ENCODE data around the gene LINC01488.

The LINC01488 gene

DNA sequence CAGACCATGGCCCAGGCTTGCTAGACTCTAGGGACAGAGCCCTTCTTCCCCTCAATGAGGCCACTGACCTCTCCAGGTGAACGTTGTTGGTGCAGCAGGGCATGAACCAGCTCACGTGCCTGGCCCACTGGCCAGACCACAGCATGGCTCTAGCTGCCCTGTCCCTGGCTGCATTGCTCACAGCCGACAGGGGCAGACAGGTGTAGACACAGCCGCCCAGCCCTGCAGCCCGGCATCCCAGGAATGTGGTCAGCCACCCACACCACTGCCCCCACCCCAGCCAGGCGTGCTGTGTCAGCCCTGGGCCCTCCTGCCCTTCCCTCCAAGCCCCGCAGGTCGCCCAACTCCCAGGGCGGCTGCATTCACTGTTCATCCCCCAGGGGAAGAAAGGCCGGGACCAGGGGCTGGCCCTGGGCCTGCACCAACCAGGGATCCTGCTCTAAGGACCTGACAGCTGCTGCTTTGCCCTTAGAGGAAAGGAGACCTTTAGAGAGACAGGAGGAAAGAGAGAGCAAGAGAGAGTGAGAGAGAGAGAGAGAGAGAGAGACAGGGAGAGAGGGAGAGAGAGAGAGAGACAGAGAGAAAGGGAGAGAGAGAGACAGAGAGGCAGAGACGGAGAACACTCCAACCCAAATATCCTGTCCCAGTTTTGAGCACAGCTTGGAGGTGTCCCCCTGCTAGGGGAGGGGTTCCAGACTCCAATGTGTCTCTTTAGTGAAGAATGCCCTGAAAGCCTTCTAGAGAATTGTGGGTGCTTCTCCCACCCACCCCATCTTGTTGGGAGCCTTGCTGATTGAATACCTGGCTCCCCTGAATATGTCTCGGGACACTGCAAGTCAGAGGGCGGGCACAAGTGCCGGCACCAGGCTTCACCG, 44.2 kb upstream of the LINC01488 start:
- Histone ChIP-seq H3F3A (ENCODE audit: control insufficient read depth, insufficient read depth) (no peaks in the 10 kb centered on the region), H4K20me1 (ENCODE audit: control insufficient read depth, insufficient read depth, low read depth, low read length) (no peaks in the 10 kb centered on the region), H3K79me2 (ENCODE audit: control insufficient read depth, low read length) (no peaks in the 10 kb centered on the region), H3K9me2 (replicated peaks; ENCODE audit: control insufficient read depth, low read length) (no peaks in the 10 kb centered on the region), H3K27me3 (ENCODE audit: control insufficient read depth, low read length) (no peaks in the 10 kb centered on the region), H3K9me3 (ENCODE audit: control insufficient read depth, insufficient read depth, low read length) (no peaks in the 10 kb centered on the region), H3K4me2 (ENCODE audit: low read length) (no peak overlapping the region), H3K27ac (ENCODE audit: low read depth, low read length) (no peak overlapping the region), H3K36me3 (ENCODE audit: control insufficient read depth, low read length) (no peaks in the 10 kb centered on the region), H3K4me1 (ENCODE audit: control insufficient read depth, low read length) (no peaks in the 10 kb centered on the region), H3K4me3 (ENCODE audit: low read length) (no peak overlapping the region)
- no peak for TF ChIP-seq EZH2phosphoT487 (IDR thresholded peaks at IDR 0.05; ENCODE audit: borderline replicate concordance, low read length)
- TF ChIP-seq, protein P1, sequence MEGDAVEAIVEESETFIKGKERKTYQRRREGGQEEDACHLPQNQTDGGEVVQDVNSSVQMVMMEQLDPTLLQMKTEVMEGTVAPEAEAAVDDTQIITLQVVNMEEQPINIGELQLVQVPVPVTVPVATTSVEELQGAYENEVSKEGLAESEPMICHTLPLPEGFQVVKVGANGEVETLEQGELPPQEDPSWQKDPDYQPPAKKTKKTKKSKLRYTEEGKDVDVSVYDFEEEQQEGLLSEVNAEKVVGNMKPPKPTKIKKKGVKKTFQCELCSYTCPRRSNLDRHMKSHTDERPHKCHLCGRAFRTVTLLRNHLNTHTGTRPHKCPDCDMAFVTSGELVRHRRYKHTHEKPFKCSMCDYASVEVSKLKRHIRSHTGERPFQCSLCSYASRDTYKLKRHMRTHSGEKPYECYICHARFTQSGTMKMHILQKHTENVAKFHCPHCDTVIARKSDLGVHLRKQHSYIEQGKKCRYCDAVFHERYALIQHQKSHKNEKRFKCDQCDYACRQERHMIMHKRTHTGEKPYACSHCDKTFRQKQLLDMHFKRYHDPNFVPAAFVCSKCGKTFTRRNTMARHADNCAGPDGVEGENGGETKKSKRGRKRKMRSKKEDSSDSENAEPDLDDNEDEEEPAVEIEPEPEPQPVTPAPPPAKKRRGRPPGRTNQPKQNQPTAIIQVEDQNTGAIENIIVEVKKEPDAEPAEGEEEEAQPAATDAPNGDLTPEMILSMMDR (IDR thresholded peaks at IDR 0.05; ENCODE audit: low read depth, low read length, poor library complexity, severe bottlenecking), result no peak

DNA sequence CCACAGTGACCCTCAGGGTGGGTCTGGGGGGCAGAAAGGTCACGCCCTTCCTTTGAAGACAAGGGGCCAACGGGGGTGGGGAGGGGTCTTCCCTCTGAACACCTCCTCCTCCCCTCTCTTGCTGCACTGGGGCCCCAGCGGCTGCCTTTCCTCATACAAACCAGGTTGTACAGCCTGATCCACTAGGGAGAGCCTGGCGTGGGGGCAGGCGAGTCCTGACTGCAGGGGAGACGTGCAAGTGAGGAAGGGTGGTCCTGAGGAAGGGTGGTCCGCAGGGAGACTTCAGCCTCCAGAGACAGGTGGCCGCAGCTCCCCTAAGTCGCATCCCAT, 43.6 kb upstream of the LINC01488 start:
- Histone ChIP-seq H3K27ac (ENCODE audit: low read depth, low read length) (no peak overlapping the region), H3K4me1 (ENCODE audit: control insufficient read depth, low read length) (no peaks in the 10 kb centered on the region)

DNA sequence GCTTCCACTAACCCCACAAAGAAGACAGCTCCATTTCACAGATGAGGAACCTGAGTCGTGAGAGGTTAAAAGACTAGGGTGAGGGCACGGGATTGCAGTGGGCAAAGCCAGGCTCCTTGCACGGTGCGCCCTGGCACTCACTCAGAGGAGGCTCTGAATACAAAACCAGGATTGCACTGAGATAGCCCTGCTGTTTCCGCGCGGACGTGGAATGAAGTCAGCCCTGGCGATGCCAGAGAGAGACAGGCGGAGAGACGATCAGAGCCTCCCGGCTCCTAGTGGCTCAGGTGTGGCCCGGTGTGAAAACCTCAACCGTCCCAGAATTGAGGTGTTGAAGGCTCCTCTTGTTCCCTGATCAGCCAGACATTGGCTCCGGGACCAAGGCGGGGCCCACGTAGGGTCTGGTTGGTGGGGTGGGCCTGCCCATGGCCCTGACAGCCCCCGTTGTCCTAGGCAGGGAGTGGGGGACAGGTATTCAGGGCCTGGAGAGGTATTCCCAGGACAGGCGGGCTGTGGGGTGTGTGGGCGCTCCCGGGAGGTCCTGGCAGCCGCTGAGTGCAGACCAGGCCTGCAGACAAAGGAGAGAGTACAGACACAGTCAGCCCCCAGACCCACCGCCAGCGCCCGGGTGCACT, 43.1 kb upstream of the LINC01488 start:
- Histone ChIP-seq H3K4me2 (ENCODE audit: low read length) (no peak overlapping the region), H3K4me1 (ENCODE audit: control insufficient read depth, low read length) (0 out of 2 replicates have a peak, but pooled peaks cover 3% of the 10 kb centered on the region), H4K20me1 (ENCODE audit: control insufficient read depth, insufficient read depth, low read depth, low read length) (no peaks in the 10 kb centered on the region), H3F3A (ENCODE audit: control insufficient read depth, insufficient read depth) (no peaks in the 10 kb centered on the region), H3K27ac (ENCODE audit: low read depth, low read length) (no peak overlapping the region), H3K27me3 (ENCODE audit: control insufficient read depth, low read length) (peaks cover 4% of the 10 kb centered on the region), H3K36me3 (ENCODE audit: control insufficient read depth, low read length) (no peaks in the 10 kb centered on the region), H3K79me2 (ENCODE audit: control insufficient read depth, low read length) (no peaks in the 10 kb centered on the region), H3K9me2 (replicated peaks; ENCODE audit: control insufficient read depth, low read length) (no peaks in the 10 kb centered on the region), H3K9me3 (ENCODE audit: control insufficient read depth, insufficient read depth, low read length) (no peaks in the 10 kb centered on the region), H3K4me3 (ENCODE audit: low read length) (no peak overlapping the region)
- TF ChIP-seq EZH2phosphoT487 (IDR thresholded peaks at IDR 0.05; ENCODE audit: borderline replicate concordance, low read length), result no peak
- TF ChIP-seq, protein P1 (IDR thresholded peaks at IDR 0.05; ENCODE audit: low read depth, low read length, poor library complexity, severe bottlenecking), result no peak

More for the DNA sequence above, 43.6 kb upstream of the LINC01488 start:
- H3K4me2 ChIP-seq (ENCODE audit: low read length), result no peak overlapping the region
- H3K79me2 ChIP-seq (ENCODE audit: control insufficient read depth, low read length), result no peaks in the 10 kb centered on the region
- H4K20me1 ChIP-seq (ENCODE audit: control insufficient read depth, insufficient read depth, low read depth, low read length), result no peaks in the 10 kb centered on the region
- no peak for TF ChIP-seq EZH2phosphoT487 (IDR thresholded peaks at IDR 0.05; ENCODE audit: borderline replicate concordance, low read length)
- TF ChIP-seq, protein P1 (IDR thresholded peaks at IDR 0.05; ENCODE audit: low read depth, low read length, poor library complexity, severe bottlenecking), result no peak
- no peaks in the 10 kb centered on the region for H3K36me3 ChIP-seq (ENCODE audit: control insufficient read depth, low read length)
- no peaks in the 10 kb centered on the region for H3K9me2 ChIP-seq (replicated peaks; ENCODE audit: control insufficient read depth, low read length)
- H3K4me3 ChIP-seq (ENCODE audit: low read length), result no peak overlapping the region
- H3K9me3 ChIP-seq (ENCODE audit: control insufficient read depth, insufficient read depth, low read length), result no peaks in the 10 kb centered on the region
- no peaks in the 10 kb centered on the region for H3F3A ChIP-seq (ENCODE audit: control insufficient read depth, insufficient read depth)
- peaks cover 4% of the 10 kb centered on the region for H3K27me3 ChIP-seq (ENCODE audit: control insufficient read depth, low read length)

Data from DOHH2 (cell line).